ENCODE data around the gene ITGB1BP2.
"Not testable (repeated sequence)": the region's sequence is repeated elsewhere in the genome, so short reads cannot be mapped to it uniquely, and the experiment has no call there.

ITGB1BP2 gene

GRCh38 chrX:71283403-71284143, 18.0 kb upstream of the ITGB1BP2 start, which contains the start of gene NONO:
Gene NONO, plus strand, starts transcription at chrX:71283635. Its CDS starts 7,003 bp downstream, at chrX:71290638.
- in situ Hi-C loops (cut with HindIII; ENCODE audit: low pct_unique_long_range_greater_than_20kb, low sequenced_read_pairs): no loop called here
- no peak for TF ChIP-seq JUND (IDR thresholded peaks at IDR 0.05; ENCODE audit: low read depth)
- DNase-seq (ENCODE audit: low read depth in 1 of 2, low spot score in 1 of 2): peak; percentile 26 to 97

- TF ChIP-seq JUND (IDR thresholded peaks at IDR 0.05; ENCODE audit: low read depth): no peak
- no peak for DNase-seq (ENCODE audit: low read depth in 1 of 2, low spot score in 1 of 2)
- in situ Hi-C loops (cut with HindIII; ENCODE audit: low pct_unique_long_range_greater_than_20kb, low sequenced_read_pairs): no loop called here
Observed at GRCh38 chrX:71285929-71286328, 15.6 kb upstream of the ITGB1BP2 start.

DNA sequence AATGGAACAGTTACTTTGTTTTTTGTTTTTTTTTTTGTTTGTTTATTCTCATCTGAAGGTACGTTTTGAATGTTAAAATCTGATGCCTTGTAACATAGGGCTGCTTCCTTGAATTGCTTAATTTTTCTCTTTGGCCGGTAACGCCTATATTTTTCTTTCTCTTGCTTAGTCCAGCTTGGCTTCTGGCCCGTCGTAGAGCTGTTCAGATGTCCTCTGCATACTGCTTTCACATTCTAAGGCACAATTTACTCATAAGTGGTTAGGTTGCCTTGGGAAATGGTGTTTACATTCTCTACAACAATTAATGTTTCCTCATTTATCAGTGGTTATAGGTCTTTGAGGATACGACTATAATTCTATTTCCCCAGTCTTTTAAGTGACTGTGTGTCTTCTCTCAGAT, 10.2 kb upstream of the ITGB1BP2 start:
- TF ChIP-seq JUND (IDR thresholded peaks at IDR 0.05; ENCODE audit: low read depth): no peak
- in situ Hi-C loops (cut with HindIII; ENCODE audit: low pct_unique_long_range_greater_than_20kb, low sequenced_read_pairs): no loop called here
- DNase-seq (ENCODE audit: low read depth in 1 of 2, low spot score in 1 of 2): no peak

DNA sequence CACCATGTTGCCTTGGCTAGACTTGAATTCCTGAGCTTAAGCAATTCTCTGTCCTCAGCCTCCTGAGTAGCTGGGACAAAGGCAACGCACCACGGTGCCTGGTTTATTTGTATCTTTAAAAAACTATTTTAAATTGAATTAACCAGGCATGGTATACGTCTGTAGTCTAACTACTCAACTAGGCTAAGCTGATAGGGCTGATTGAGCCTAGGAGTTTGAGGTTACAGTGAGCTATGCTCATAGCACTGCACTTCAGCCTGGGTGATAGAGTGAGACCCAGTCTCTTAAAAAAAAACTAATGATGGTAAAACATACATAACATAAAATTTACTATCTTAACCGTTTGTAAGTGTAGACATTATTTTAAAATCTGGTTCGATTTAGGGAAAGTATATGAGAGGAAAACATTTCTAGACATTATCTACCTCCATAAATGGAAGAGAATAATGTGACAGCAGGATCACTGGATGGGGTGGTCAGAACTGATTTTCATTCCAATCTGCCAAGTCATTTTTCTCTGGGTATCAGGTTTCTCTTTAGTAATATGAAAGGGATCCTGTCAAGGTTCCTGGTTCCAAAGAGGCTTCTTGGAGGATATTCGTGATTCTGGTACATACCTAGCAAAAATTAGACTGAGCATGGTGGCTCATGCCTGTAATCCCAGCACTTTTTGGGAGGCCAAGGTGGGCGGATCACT, 8.7 kb upstream of the ITGB1BP2 start:
- no peak for TF ChIP-seq JUND (IDR thresholded peaks at IDR 0.05; ENCODE audit: low read depth)
- DNase-seq (ENCODE audit: low read depth in 1 of 2, low spot score in 1 of 2): no peak
- in situ Hi-C loops (cut with HindIII; ENCODE audit: low pct_unique_long_range_greater_than_20kb, low sequenced_read_pairs): no loop called here

- no peak for DNase-seq (ENCODE audit: low read depth in 1 of 2, low spot score in 1 of 2)
- in situ Hi-C loops (cut with HindIII; ENCODE audit: low pct_unique_long_range_greater_than_20kb, low sequenced_read_pairs): no loop called here
- no peak for TF ChIP-seq JUND (IDR thresholded peaks at IDR 0.05; ENCODE audit: low read depth)
Observed at GRCh38 chrX:71296806-71297205, 4.7 kb upstream of the ITGB1BP2 start.

DNA sequence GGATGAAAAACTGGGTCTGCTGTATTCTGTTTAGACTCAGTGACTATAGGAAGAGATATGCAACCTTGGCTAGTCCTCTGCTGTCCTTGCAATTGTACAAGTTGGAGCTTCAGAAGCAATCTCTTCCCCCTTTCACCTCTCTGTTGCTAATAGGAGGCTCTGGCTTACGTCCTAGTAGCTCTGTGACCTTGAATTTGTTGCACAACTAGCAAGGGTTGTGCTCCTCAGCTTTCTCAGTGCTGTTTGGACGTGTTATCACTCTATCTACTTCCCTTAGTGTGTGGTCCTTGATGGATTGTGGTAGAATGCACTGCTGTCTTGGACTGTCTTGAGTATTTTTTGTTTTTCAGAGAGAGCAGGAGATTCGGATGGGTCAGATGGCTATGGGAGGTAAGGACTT, 3.4 kb upstream of the ITGB1BP2 start:
- TF ChIP-seq JUND (IDR thresholded peaks at IDR 0.05; ENCODE audit: low read depth): no peak
- in situ Hi-C loops (cut with HindIII; ENCODE audit: low pct_unique_long_range_greater_than_20kb, low sequenced_read_pairs): no loop called here
- no peak for DNase-seq (ENCODE audit: low read depth in 1 of 2, low spot score in 1 of 2)

DNA sequence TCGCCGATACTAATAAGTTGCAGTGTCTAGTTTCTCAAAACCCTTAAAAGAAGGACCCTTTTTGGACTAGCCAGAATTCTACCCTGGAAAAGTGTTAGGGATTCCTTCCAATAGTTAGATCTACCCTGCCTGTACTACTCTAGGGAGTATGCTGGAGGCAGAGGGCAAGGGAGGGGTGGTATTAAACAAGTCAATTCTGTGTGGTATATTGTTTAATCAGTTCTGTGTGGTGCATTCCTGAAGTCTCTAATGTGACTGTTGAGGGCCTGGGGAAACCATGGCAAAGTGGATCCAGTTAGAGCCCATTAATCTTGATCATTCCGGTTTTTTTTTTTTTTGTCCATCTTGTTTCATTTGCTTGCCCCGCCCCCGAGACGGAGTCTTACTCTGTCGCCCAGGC, 1.5 kb upstream of the ITGB1BP2 start:
- in situ Hi-C loops (cut with HindIII; ENCODE audit: low pct_unique_long_range_greater_than_20kb, low sequenced_read_pairs); DNase-seq (ENCODE audit: low read depth in 1 of 2, low spot score in 1 of 2): not testable (repeated sequence)

DNA sequence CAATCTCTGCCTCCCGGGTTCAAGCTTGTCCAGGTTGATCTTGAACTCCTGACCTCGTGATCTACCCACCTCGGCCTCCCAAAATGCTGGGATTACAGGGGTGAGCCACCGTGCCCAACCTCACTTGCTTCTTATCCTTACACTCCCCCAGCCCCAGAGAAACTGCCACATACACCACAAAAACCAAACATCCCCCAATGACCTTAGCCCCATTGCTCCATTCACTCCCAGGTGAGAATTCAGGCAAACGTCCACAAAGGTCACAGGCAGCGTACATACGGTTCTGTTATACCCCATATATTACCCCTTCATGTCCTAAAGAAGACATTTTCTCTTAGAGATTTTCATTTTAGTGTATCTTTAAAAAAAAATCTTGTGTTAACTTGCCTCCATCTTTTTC, 1.1 kb upstream of the ITGB1BP2 start:
- in situ Hi-C loops (cut with HindIII; ENCODE audit: low pct_unique_long_range_greater_than_20kb, low sequenced_read_pairs); DNase-seq (ENCODE audit: low read depth in 1 of 2, low spot score in 1 of 2): not testable (repeated sequence)

- no peak for TF ChIP-seq JUND (IDR thresholded peaks at IDR 0.05; ENCODE audit: low read depth)
Observed at GRCh38 chrX:71302461-71303213, 1.1 kb downstream of the ITGB1BP2 start.

GRCh38 chrX:71304561-71304960, 3.0 kb downstream of the ITGB1BP2 start:
- TF ChIP-seq JUND (IDR thresholded peaks at IDR 0.05; ENCODE audit: low read depth): no peak
- no peak for DNase-seq (ENCODE audit: low read depth in 1 of 2, low spot score in 1 of 2)
- in situ Hi-C loops (cut with HindIII; ENCODE audit: low pct_unique_long_range_greater_than_20kb, low sequenced_read_pairs): no loop called here

More at GRCh38 chrX:71302461-71303213, 1.1 kb downstream of the ITGB1BP2 start:
- in situ Hi-C loops (cut with HindIII; ENCODE audit: low pct_unique_long_range_greater_than_20kb, low sequenced_read_pairs): no loop called here
- no peak for DNase-seq (ENCODE audit: low read depth in 1 of 2, low spot score in 1 of 2)

DNA sequence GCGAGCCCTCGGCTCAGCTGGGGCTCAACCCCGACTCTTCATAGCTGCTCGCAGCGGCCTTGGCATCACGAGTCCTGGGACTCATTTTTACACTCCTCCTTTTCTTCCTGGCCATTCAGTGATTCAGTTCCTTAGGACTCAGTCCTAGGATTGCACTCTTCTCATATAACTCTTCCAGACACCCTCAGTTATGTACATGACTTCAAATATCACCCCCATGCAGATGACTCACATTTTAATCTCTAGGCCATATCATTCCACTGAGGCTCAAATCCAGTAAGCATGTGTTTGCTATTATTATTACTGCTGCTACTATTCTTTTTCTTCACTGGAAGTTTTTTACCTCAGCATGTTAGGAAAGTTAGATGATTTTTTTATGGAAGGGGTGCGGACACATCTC, 14.4 kb downstream of the ITGB1BP2 start:
- in situ Hi-C loops (cut with HindIII; ENCODE audit: low pct_unique_long_range_greater_than_20kb, low sequenced_read_pairs): no loop called here
- no peak for DNase-seq (ENCODE audit: low read depth in 1 of 2, low spot score in 1 of 2)
- TF ChIP-seq JUND (IDR thresholded peaks at IDR 0.05; ENCODE audit: low read depth): no peak

- in situ Hi-C loops (cut with HindIII; ENCODE audit: low pct_unique_long_range_greater_than_20kb, low sequenced_read_pairs): not testable (repeated sequence)
Observed at GRCh38 chrX:71316959-71317358, 15.4 kb downstream of the ITGB1BP2 start.

GRCh38 chrX:71320126-71320525, 18.6 kb downstream of the ITGB1BP2 start:
- TF ChIP-seq JUND (IDR thresholded peaks at IDR 0.05; ENCODE audit: low read depth): no peak
- in situ Hi-C loops (cut with HindIII; ENCODE audit: low pct_unique_long_range_greater_than_20kb, low sequenced_read_pairs): no loop called here
- DNase-seq (ENCODE audit: low read depth in 1 of 2, low spot score in 1 of 2): no peak

More at GRCh38 chrX:71316959-71317358, 15.4 kb downstream of the ITGB1BP2 start:
- not testable (repeated sequence) for DNase-seq (ENCODE audit: low read depth in 1 of 2, low spot score in 1 of 2)

All from T47D (cell line).